ENCODE results near the gene RARS1.
A peak's percentile ranks its signal among the peaks of the same experiment; 100 is the strongest.

The RARS1 gene

DNA sequence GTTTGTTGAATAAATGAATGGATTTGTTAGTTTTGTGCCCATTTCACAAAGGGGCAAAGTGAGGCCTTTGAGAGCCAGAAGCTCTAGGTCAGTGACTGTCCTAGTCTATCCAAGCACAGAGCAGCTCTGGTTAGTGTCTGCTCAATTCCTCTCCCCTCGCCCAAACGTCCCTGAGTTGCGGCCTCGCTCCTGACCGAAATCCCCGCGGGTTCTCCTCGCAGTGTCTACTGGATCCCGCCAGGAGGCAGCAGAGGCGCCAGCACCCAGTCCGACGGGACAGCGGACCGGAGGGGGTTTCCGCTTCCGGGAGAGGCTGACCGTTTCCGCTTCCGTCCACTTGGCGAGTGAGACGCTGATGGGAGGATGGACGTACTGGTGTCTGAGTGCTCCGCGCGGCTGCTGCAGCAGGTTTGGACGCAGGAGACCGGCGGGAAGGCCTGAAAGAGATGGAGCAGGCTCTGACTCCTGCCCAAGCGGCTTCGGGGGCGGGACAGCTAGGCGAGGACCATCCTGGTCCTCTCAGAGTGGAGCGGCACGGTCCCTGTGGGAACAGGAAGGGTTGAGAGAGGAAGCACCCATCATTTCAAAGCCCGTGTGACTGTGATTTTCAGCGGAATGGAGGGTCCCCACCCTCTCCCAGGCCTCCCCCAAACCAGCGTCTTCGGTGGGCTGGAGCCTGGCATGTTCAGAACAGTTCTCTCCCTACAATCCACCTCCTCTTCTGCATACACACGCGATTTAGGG lies at the start of gene RARS1:
RARS1 (plus strand) TSS at position 336 of the 744 bp plus-strand sequence; CDS start at position 364, 28 bp downstream.
- peak; percentile 93 for DNase-seq (ENCODE audit: low spot score)

DNA sequence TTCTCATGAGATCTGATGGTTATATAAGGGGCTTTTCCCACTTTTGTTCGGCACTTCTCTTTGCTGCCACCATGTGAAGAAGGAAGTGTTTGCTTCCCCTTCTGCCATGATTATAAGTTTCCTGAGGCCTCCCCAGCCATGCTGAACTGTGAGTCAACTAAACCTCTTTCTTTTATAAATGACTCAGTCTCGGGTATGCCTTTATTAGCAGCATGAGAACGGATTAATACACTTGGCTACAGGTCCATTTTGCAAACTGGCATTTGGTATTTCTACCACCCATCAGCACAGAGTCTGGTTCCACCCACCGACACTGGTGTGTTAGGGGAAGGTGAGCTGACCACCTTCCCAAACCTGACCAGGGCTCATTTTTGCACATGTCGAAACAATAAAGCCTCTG lies 47.9 kb upstream of the RARS1 start:
- DNase-seq (ENCODE audit: low spot score) = peak; percentile 42

DNA sequence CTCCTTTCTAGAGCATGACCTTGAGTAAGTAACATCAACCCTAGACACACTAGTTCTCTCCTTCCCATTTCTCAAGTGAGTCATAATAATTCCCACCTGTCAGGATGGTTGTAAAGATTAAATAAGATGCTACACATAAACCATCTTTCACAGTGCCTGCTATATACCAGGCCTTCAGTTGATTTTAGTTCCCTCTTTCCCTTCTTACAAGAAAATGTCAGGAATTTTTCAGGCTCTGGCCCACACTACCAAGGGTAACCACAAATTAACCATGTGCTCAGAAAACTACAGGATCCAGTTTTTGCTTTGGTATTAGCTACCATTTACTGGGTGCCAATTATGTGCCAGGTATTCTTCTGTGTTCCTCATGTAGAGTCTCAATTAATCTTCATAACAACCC lies 42.7 kb upstream of the RARS1 start:
- DNase-seq (ENCODE audit: low spot score) = no peak

DNA sequence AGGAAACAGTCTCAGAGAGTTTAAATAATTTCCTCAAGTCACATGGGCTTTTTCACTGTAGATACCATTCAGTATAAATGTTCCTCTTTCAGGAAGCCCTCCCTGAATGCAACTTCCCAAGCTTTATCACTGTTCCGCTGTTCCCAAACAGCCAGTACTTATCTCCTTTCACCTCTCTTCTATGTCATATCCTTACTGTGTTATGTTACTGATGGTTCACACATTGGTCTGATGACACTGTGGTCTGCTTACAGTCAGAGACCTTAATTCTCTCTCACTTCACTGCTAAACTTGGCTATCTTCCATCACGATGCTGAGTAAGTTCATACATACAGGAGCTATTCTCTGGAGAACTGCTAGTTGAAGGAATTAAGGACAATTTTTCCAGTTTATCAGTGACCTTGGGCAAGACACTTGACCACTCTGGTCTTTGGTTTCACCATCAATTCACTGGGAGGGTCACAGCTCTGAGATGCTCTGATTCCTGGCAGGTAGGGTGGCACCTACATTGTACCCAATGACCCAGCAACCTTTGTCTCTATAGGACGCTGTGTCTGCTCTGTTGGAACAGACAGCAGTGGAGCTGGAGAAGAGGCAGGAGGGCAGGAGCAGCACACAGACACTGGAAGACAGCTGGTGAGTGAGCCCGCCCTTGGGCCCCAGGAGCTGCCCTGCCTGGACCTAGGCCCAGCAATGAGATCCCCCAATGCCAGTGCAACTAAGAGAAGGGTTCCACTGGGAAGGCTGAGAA lies 42.1 kb upstream of the RARS1 start:
- DNase-seq (ENCODE audit: low spot score) = no peak

DNA sequence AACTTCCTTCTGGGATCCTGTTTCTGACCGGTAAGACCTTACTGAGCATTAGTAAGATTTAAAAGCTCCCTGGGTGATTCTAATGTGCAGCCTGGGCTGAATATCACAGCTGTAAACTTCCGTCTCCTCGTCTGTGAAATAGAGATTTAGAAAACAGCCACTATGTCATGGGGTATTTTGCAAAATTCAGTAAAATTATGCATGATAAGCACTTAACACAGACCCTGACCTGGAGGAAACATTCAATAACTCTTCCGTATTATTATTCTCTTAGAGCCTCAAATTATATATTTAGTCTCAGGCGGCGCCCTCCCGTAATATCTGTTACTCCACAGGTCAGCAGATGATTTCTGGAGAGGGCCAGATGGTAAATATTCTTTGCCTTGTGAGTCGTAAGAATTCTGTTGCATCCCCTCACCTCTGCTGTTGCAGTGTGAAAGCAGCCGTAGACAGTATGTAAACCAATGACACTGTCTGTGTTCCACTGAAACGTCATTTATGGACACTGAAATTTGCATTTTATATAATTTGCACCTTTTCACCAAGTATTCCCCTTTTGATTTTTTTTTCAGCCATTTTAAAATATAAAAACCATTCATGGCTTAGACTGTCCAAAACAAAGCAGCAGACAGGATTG lies 39.2 kb upstream of the RARS1 start:
- DNase-seq (ENCODE audit: low spot score) = no peak

DNA sequence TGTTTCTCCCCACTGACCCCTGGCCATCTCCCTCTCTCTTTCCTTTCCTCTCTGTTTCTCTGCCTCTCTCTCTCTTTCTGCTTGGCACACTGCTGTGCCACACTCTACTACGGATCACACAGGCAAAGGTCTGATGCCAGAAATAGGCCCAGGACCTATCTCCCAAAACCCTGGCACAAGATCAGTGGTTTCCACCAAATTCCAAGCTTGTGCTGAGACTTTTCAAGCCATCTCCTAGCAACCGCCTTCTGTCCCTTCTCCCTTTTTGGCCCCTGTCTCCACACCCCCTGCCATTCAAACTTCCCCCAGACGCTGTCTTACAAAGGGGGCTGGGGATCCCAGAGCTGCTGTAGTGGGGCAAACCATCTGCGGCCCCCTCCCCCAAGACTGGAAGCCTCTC lies 38.5 kb upstream of the RARS1 start:
- no peak for DNase-seq (ENCODE audit: low spot score)

DNA sequence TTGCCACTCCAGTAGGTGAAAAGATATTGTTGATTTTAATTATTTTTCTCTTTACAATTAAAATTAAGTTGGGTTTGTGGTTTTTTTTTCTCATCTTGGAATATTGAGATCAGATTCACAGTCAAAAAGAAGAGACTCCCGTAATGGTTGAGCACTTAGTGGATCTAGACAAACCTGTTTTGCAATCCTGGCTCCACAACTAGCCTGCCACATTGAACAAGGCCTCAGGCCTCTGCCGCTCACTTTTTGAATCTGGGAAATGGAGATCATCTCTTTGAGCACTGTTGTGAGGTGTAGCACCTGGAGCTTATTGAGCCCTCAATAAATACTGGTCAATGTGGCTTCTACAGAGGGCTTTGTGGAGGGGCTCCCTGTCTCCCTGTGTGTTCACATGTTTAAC lies 37.1 kb upstream of the RARS1 start:
- no peak for DNase-seq (ENCODE audit: low spot score)

DNA sequence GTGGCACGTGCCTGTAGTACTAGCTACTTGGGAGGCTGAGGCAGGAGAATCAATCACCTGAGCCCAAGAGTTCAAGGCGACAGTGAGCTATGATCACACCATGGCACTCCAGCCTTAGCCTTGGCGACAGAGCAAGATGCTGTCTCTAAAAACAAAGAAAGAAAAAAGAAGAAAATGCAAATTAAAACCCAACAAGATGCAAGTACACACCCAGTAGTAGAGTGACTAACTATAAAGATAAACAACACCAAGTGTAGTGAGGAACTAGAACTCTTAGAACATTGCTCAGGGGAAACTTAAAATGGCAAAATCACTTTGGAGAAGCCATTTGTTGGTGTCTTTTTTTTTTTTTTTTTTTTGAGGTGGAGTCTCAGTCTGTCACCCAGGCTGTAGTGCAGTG lies 34.7 kb upstream of the RARS1 start:
- no peak for DNase-seq (ENCODE audit: low spot score)

DNA sequence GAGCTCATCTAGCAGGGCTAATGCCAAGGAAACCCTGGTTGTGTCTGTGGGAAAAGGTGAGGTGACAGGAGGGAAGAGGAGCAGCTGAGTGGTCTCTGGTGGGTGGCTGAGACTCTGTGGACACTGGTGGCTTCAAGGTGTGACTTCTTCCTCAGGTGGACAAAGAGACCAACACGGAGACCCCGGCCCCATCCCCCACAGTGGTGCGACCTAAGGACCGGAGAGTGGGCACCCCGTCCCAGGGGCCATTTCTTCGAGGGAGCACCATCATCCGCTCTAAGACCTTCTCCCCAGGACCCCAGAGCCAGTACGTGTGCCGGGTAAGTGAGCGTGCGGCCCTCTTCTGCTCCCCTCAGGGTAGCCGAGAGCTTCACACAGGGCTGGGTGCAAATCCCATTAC lies 31.1 kb upstream of the RARS1 start:
- DNase-seq (ENCODE audit: low spot score) = no peak

DNA sequence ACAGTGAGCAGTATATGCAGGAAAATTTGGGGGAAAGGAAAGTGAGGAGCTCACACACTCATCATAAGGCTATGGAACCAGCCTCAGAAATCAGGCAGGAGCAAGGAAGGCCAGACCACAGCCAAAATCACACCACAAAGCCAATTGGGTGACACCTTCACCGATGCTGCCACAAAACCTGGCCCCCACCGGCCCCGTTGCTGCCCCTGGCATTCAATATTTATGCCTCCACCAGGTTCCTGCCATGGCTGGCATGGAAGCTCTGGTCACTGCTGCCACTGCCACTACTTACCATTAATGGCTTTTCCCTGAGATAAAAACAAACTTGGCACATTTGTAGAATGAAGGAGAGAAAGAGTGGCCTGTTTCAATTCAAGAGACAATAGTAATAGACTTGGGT lies 28.7 kb upstream of the RARS1 start:
- no peak for DNase-seq (ENCODE audit: low spot score)

DNA sequence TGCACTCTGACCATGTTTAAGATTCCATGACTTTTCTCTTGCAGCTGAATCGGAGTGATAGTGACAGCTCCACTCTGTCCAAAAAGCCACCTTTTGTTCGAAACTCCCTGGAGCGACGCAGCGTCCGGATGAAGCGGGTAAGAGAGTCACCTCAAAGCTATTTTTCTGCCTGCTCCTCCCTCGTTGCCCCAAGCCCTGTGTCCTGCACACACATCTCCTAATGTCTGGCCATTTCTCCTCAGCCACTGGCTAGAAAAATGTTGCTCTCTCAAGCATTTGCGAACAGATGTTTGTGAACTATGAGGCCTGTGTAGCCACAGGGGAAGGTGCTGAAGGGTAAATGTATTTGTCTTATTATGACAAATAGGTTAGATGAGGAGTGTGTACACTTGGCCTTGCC lies 25.7 kb upstream of the RARS1 start:
- DNase-seq (ENCODE audit: low spot score) = no peak

DNA sequence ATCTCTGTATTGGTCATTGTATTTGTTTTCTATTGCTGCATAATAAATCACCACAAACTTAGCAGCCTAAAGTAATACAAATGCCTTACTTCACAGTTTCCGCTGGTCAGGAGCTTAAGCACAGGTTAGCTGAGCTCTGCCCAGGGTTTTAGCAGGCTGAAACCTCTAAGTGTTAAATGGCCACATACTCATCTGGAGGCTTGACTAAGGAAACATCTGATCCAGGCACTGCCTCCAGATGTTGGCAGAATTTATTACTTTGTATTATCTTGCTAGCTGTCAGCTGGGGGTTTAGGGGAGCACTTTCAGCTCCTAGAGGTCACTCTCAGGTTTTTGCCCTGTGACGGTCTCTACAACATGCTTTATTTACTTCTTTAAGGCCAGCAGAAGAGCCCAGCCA lies 23.2 kb upstream of the RARS1 start:
- no peak for DNase-seq (ENCODE audit: low spot score)

DNA sequence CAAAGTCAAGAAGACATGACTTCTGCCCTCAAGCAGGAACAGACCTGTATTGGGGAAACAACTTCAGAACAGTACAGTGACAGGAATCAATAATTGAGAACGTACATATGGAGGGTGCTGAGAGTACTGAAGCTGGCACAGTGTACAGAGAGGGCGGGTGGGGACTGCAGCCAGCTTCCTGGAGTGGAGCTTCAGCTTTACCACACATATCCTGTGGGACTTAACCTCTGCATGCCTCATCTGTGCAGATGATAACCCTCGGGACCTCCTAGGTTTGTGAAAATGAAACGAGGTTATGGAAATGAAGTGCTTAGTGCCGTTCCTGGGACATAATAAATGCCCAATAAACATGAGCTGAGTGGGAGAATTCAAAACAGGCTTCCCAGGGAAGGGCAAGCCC lies 22.1 kb upstream of the RARS1 start:
- no peak for DNase-seq (ENCODE audit: low spot score)

DNA sequence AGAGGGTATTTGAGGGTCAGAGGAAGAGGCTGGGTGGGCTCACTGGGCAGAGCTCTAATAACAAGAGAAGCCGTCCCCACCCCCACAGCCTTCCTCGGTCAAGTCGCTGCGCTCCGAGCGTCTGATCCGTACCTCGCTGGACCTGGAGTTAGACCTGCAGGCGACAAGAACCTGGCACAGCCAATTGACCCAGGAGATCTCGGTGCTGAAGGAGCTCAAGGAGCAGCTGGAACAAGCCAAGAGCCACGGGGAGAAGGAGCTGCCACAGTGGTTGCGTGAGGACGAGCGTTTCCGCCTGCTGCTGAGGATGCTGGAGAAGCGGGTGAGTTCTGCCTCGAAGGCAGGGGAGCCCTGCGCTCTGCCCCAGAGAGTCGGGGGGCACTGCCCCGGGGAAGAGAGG lies 21.6 kb upstream of the RARS1 start:
- no peak for DNase-seq (ENCODE audit: low spot score)

DNA sequence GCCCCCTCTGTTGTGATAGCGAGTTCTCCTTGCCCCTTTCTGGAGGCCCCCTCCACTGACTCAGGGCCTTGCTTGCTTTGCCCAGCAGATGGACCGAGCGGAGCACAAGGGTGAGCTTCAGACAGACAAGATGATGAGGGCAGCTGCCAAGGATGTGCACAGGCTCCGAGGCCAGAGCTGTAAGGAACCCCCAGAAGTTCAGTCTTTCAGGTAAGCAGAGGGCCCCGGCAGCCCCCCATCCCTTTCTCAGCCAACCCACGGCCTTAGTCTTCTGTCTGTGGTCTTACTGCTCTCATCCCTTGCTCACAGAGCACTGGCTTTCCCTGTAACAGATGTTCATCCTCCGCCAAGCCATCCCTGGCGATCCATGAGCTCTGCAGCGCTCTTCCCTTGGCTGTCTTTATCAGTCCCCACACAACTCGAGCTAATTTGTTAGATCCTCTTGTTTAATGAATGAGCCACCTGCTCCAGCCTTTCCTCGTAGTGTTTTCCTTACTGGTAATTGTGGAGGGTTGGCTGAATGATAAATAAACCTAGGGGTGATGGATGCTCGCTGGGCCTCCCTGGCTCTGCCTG lies 18.4 kb upstream of the RARS1 start:
- no peak for DNase-seq (ENCODE audit: low spot score)

DNA sequence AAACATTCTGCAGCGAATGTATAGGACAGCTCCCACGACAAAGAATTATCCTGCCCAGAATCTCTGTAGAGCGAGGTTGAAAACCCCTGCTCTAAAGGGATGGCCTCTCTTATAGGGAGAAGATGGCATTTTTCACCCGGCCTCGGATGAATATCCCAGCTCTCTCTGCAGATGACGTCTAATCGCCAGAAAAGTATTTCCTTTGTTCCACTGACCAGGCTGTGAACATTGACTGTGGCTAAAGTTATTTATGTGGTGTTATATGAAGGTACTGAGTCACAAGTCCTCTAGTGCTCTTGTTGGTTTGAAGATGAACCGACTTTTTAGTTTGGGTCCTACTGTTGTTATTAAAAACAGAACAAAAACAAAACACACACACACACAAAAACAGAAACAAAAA lies 17.4 kb upstream of the RARS1 start:
- DNase-seq (ENCODE audit: low spot score) = peak; percentile 73

DNA sequence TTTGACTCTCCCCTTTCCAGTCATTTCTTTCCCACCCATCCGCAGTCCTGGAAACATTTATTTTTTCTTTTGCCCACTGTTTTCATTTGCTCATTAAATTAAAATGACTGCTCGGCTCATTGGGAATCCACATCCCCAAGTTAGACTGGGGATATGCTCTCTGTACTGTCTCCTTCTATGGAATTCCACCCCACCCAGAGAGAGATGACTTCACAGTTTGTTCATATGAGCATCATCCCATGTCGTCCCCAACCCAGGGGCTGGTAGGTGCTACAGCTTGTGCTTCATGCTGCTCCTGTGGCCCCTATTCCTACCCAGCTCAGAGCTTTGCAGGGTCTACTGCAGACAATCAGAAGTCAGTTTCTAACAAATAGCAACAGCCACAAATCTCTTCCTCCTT lies 16.5 kb upstream of the RARS1 start:
- DNase-seq (ENCODE audit: low spot score) = no peak

DNA sequence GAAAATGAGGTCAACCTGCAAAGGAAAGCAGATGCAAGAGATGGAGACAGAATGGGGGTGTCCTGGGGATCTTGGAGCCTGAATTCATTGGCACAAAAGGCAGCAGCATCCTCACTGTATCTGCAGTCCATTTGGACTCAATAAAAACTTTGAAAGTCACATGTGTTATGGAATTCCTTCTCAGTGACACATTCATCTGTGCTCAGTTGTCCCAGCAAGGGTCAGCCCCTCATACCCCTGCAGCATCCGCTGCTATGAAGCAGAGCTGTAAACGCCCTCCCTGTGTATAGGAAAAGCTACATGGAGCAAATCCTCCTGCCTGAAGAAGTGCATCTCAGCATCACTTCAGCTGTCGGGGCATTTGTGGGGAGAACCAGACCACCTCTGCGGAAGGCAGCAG lies 14.5 kb upstream of the RARS1 start:
- DNase-seq (ENCODE audit: low spot score) = peak; percentile 30

DNA sequence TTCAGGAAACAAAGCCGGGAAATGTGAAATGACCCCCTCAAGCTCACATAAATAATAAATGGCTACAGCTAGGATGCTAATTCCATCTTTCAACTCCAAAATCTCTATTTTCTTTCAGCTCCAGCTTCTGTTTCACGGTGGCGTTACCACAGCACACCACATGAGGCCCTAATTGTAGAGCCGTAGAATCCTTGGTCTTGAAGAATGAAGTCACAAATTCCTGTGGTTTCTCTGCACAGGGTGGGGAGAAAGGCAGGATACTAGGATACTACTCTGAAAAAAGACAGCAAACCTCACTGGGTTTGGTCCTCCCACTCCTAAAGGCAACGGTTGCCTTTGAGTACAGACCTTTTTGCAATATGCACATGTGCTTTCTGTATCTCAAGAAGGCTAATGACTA lies 13.9 kb upstream of the RARS1 start:
- peak; percentile 84 for DNase-seq (ENCODE audit: low spot score)

DNA sequence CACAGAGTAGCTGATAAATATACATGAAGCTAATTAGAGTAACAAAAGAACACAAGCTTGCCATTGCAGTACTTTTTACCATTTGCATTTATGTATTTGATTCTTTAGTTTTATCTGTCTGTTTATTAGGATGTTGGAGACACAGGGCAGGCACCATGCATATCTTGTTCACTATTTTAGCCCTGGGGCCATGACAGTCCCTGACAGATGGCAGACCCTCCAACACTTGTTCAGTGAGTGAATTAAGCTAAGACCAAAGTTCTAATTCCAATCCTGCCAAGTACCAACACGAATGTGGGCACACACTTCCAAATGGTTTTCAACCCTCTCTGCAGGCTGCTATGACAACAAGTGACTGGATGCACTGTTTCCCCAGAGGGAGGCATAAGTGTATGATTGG lies 12.0 kb upstream of the RARS1 start:
- no peak for DNase-seq (ENCODE audit: low spot score)

DNA sequence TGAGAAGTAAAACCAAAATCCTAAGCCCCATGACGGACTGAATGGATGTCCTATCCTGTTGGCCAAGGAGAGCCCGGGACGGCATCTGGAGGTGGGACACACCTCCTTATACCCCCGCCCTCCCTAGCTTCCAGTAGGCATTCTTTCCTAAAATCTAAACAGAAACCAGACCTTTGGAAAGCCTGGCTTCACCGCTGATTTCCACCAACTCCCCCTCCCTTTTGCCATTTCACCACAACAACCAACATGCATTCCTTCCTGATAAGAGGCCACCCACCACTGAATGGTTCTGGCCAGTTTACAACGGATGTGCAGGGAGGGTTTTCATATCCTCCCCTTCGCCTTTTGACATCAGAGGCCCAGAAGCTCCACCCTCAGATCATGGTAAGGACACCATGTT lies 9.2 kb upstream of the RARS1 start:
- DNase-seq (ENCODE audit: low spot score) = no peak

DNA sequence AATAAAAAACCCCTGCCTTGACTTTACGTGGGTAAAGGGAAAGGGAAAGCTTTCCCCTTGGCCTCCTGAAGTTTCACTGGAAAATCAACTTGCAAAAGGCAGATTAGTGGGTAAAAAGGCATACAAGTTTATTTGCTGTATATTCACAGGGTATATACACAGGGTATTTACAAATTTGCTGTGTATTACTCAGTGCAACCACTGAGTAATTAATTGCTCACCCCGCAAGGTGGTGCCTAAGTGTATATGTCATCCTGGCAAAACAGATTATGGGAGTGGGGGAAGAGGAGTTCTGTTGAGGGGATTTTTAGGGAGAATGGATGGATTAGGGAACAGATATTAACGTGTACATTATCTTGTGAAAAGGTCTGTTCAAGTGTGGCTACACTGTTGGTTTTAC lies 7.1 kb upstream of the RARS1 start:
- DNase-seq (ENCODE audit: low spot score) = no peak

DNA sequence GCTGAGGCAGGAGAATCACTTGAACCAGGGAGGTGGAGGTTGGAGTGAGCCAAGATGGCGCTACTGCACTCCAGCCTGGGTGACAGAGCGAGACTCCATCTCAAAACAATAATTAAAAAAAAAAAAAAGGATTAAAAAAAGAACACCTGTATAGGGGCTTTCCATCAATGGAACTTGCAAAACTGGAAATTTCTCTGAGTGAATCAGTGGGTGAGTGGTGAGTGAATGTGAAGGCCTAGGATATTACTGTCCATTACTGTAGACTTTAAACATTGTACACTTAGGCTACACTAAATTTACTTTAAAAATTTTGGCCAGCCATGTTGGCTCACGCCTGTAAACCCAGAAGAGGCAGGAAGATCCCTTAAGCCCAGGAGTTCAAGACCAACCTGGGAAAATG lies 5.7 kb upstream of the RARS1 start:
- no peak for DNase-seq (ENCODE audit: low spot score)

All from kidney tubule cell (primary cell).